Colonic mucosa (tissue), 4 donors: ENCODE data around the gene CCDC24. TPM values are rescaled to one million over a fixed set of nuclear protein-coding genes. Genes with fewer than 3 reads are reported as not detected.

ENCODE experiments used
- DNase-seq: peaks from one replicate; pipeline ENCODE4 v3.0.0-alpha.2; 2020
- H3K27ac ChIP-seq: fragments of 200-600 bp; one replicate; pipeline ENCODE4 v1.8.0; 2021
- H3K27me3 ChIP-seq: fragments of 200-600 bp; one replicate; pipeline ENCODE4 v1.8.0; 2021
- H3K36me3 ChIP-seq: fragments of 200-600 bp; one replicate; pipeline ENCODE4 v1.8.0; 2021
- H3K4me1 ChIP-seq: fragments of 200-600 bp; one replicate; pipeline ENCODE4 v1.8.0; 2021; ENCODE audit warnings: mild to moderate bottlenecking
- H3K4me3 ChIP-seq: fragments of 200-600 bp; one replicate; pipeline ENCODE4 v1.8.0; 2021
- H3K9ac ChIP-seq, 2 donors: one replicate each; pipeline ENCODE4 v1.7.0; 2013; ENCODE audit warnings: control low read depth in 2 of 2, low read depth in 2 of 2, low read length in 2 of 2
- H3K9me3 ChIP-seq: fragments of 200-600 bp; one replicate; pipeline ENCODE4 v1.8.0; 2021
- CTCF ChIP-seq: fragments of 200-600 bp; IDR thresholded peaks from one replicate; pipeline ENCODE4 v1.8.0; 2022; ENCODE audit warnings: antibody characterized with exemption, mild to moderate bottlenecking
- intact Hi-C: fragments of 100-400 bp; cut with DNase I; formaldehyde crosslinking; loops from one replicate; pipeline ENCODE4 v1.14.1; 2022
- total RNA-seq, 2 donors: library from RNA; stranded (reverse); fragmentation: NEBNext Ultra II Directional in 1 of 2; extraction: Animal tissue kit (Norgen Biotek cat#: 25700) in 1 of 2; gene quantifications; one replicate each; pipeline ENCODE4 v1.2.1, GENCODE V29; 2021
- donor health status: healthy.
- donor health status: DM: no; HTN: no; CAD: no.
- donor health status: DM: no; HTN: no; CAD: no.

The CCDC24 gene
- total RNA-seq, 2 donors from 2014 or later, result 20.3 to 24.6 TPM

GRCh38 chr1:44013949-44014348 lies 22.6 kb downstream of the CCDC24 start:
- H3K36me3 ChIP-seq, result no peaks in the 10 kb centered on the region
- DNase-seq, result no peak
- peak overlapping the region; percentile 70 for H3K27ac ChIP-seq
- H3K27me3 ChIP-seq, result no peaks in the 10 kb centered on the region
- H3K4me3 ChIP-seq, result no peak overlapping the region
- H3K9me3 ChIP-seq, result no peaks in the 10 kb centered on the region
- H3K9ac ChIP-seq, result no peak overlapping the region
- intact Hi-C loops, result no loop called here
- no peak for TF ChIP-seq CTCF
- H3K4me1 ChIP-seq, result peaks cover 6% of the 10 kb centered on the region

- Histone ChIP-seq H3K27ac (peak overlapping the region; percentile 70), H3K9me3 (no peaks in the 10 kb centered on the region), H3K9ac (peak overlapping the region in 1 of 2 donors; percentile 48), H3K4me1 (peaks cover 6% of the 10 kb centered on the region), H3K4me3 (no peak overlapping the region), H3K27me3 (no peaks in the 10 kb centered on the region), H3K36me3 (no peaks in the 10 kb centered on the region)
- no peak for TF ChIP-seq CTCF
- DNase-seq, result peak; percentile 50
- intact Hi-C loops, result no loop called here
These were observed 23.1 kb downstream of the CCDC24 start for GRCh38 chr1:44014365-44015104.

- no peak overlapping the region for H3K9ac ChIP-seq
- H3K4me1 ChIP-seq, result peaks cover 6% of the 10 kb centered on the region
- intact Hi-C loops, result no loop called here
- no peak for DNase-seq
- no peaks in the 10 kb centered on the region for H3K36me3 ChIP-seq
- H3K27me3 ChIP-seq, result no peaks in the 10 kb centered on the region
- H3K4me3 ChIP-seq, result no peak overlapping the region
- TF ChIP-seq CTCF, result no peak
- peak overlapping the region; percentile 70 for H3K27ac ChIP-seq
- H3K9me3 ChIP-seq, result no peaks in the 10 kb centered on the region
These were observed 23.8 kb downstream of the CCDC24 start for GRCh38 chr1:44015206-44015605.

- Histone ChIP-seq H3K27me3 (no peaks in the 10 kb centered on the region), H3K9ac (no peak overlapping the region), H3K4me1 (peaks cover 6% of the 10 kb centered on the region), H3K36me3 (no peaks in the 10 kb centered on the region), H3K27ac (no peak overlapping the region), H3K9me3 (no peaks in the 10 kb centered on the region), H3K4me3 (no peak overlapping the region)
- TF ChIP-seq CTCF, result no peak
- no peak for DNase-seq
- intact Hi-C loops, result no loop called here
These were observed 24.9 kb downstream of the CCDC24 start for GRCh38 chr1:44016041-44016889.

- intact Hi-C loops, result no loop called here
- Histone ChIP-seq H3K36me3 (no peaks in the 10 kb centered on the region), H3K9me3 (no peaks in the 10 kb centered on the region), H3K4me3 (no peak overlapping the region), H3K9ac (no peak overlapping the region), H3K27me3 (no peaks in the 10 kb centered on the region), H3K4me1 (peaks cover 6% of the 10 kb centered on the region), H3K27ac (no peak overlapping the region)
- no peak for DNase-seq
- TF ChIP-seq CTCF, result no peak
These were observed 25.5 kb downstream of the CCDC24 start for GRCh38 chr1:44016890-44017400.
